Mesenteric fat pad (tissue), 1 donor: ENCODE measurements around the gene MCM8. TPM values are rescaled to one million over a fixed set of nuclear protein-coding genes. Genes with fewer than 3 reads are reported as not detected.

Experiments used
- DNase-seq: peaks from one replicate; pipeline ENCODE4 v3.0.0-alpha.2; 2020; ENCODE audit warnings: low spot score
- total RNA-seq: library from RNA; stranded (reverse); fragmentation: NEBNext Ultra II Directional; extraction: Animal tissue kit (Norgen Biotek cat#: 25700); gene quantifications from one replicate; pipeline ENCODE4 v1.2.1, GENCODE V29; 2021
- donor health status: DM: yes; HTN: yes; CAD: no.

MCM8 gene
- total RNA-seq, 1 donor from 2014 or later: 4.3 TPM

DNA sequence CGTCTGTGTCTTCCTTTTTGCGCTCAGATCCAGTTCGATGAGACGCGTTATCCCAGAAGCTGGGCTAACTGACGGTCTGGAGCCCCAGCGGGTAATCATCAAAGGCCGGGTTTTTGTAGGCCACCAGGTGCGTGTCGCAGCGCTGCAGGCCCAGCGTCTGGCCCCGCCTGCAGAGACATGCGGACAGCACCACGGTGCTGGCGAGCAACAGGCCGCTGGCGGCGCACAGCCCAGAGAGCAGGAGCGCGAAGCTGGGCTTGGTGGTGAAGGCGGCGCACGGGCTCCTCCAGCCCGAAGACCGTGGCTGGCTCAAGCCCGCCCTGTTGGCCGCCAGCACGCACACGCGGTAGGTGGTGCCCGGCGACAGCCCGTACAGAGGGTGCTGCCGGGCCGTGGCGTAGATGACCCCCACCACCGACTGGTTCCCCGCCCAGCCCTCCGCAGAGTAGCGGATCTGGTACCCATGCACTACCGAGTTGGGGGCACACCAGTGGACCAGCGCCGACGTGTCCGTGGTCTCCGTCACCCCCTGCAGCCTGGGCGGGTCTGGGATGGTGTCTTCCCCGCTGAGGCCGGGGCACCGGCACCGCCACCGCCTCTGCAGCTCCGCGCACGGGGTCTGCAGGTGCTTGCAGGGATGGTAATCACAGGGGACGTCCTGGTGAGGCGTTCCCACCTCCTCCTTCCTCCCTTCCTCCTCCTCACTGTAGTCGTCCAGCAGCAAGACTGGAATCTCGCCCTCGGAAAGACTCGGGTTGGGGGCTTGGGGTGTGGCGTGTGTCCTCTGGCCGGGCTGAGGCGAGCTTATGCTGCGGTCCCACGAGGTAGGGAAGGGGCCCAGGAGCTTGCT, 90.7 kb downstream of the MCM8 start:
- DNase-seq: no peak

DNA sequence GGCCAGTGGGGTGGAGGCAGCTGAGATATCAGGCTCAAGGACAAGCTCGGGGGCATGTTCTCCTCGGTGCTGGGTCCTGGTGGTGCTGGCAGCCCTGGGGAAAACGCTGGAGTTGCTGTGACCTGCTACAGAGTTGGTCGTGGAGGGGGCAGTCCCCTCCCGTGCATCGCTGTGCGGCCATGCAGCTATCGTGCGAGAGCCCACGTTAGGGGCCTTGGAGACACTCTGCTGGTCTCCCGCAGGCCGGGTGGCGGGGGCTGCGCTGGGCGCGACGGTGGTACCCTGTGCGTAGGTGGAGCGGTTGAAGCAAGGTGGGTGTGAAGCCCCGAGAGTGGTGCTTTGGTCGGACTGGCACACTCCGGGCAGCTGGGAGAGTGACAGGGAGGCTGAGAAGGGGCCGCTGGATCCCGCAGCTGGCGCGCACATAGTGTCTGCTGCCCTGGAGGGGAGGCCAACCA, 91.4 kb downstream of the MCM8 start:
- DNase-seq: no peak

DNA sequence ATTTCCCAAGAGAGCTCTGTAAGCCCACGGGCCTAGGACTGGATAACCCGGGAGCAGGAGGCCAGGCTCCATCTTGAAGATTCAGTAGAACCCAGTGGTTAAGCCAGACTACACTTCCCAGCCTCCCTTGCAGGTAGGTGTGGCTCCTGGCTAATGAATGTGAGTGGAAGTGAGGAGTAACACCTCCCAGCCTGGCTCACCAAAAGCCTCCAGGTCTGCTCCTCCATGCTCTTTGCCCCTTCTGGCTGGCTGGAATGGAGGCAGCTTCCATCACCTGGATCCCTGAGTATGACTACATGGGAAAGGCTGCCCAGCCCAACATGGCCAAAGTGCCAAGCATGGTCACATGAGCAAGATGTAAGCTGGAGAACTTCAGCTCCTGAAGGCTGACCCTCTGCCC, 93.7 kb downstream of the MCM8 start:
- no peak for DNase-seq

DNA sequence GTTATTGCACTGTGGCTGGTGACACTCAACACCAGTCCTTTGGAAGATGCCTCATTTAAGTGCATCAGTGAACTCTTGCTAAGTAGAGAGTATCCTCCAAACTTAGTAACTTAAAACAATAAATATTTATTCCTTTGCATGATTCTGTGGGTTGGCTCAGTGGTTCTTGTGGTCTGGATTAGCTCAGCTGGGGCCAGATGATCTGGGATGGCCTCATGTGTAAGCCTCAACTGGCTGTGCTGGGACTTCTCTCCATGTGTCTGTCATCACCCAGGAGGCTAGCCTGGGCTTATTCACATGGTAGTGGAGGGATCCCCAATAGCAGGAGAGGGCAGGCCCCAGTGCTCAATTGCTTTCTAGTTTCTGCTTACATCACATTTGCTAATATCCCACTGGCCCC, 95.1 kb downstream of the MCM8 start:
- DNase-seq: no peak

DNA sequence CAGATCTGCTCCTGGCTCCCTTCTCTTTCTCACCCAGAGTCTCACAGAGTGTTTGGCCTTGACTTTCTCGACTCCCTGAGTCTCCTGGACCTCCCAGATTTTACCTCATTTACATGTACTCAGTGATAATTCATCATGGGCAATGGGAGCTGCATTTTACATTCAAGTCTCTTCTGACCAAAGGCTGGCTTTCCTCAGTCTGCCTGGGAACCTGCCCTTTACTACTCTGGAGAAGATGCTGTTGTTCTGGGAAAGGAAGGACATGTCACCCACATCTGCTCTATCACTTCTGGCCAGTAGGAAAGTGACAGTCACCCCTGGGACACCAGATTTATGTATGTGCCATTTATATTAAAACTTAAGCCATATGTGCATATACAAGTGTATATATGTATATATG, 96.0 kb downstream of the MCM8 start:
- DNase-seq: no peak

DNA sequence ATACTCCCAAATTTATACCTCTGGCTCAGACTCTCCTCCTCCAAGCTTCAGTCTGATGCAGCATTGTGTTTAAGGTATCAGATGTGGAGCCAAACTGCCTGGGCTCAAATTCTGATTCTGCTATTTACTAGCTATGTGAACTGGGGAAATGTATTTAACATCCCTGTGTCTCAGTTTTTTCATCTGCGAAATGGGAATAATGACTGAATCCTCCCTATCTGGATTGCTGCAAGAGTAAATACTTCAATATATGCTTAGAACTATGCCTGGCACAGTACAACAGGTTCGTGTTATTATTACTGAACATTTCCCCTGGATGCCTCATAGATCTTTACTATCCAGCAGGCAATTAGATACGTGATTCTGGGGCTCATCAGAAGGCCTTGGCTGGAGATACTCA, 97.9 kb downstream of the MCM8 start:
- no peak for DNase-seq

Other genes starting within 250 kb of the MCM8 start
- 3.1 TPM for gene SHLD1, start 200.3 kb upstream of the MCM8 start, total RNA-seq
- gene CHGB, start 39.1 kb upstream of the MCM8 start, total RNA-seq: not detected
- 13.2 TPM for gene TRMT6, start 119 bp upstream of the MCM8 start, total RNA-seq
- 149 TPM for gene CRLS1, start 55.5 kb downstream of the MCM8 start, total RNA-seq
- gene LRRN4, start 103.4 kb downstream of the MCM8 start, total RNA-seq: 0.13 TPM
- 1.2 TPM for gene FERMT1, start 172.4 kb downstream of the MCM8 start, total RNA-seq